GM21390 (cell line): ENCODE data around the gene DMD.
"Not testable (repeated sequence)": the region's sequence is repeated elsewhere in the genome, so short reads cannot be mapped to it uniquely, and the experiment has no call there.

ENCODE experiments used
- ATAC-seq: cut with Tn5 transposase; IDR thresholded peaks from one replicate; pipeline ENCODE4 v1.9.1; 2021; ENCODE audit not compliant: unreplicated experiment

Gene DMD

GRCh38 chrX:32867781-32868523, 343.4 kb downstream of the DMD start:
- no peak for ATAC-seq

GRCh38 chrX:32852203-32852602, 359.1 kb downstream of the DMD start:
- no peak for ATAC-seq

- ATAC-seq: no peak
Measured at GRCh38 chrX:32851556-32851955, 359.8 kb downstream of the DMD start.

GRCh38 chrX:32847921-32848320, 363.4 kb downstream of the DMD start:
- ATAC-seq: no peak

GRCh38 chrX:32842053-32842452, 369.3 kb downstream of the DMD start:
- ATAC-seq: no peak

- ATAC-seq: no peak
Measured at GRCh38 chrX:32839781-32840180, 371.6 kb downstream of the DMD start.

- no peak for ATAC-seq
Measured at GRCh38 chrX:32825009-32825408, 386.3 kb downstream of the DMD start.

- no peak for ATAC-seq
Measured at GRCh38 chrX:32804034-32804433, 407.3 kb downstream of the DMD start.

GRCh38 chrX:32798990-32799389, 412.4 kb downstream of the DMD start:
- no peak for ATAC-seq

- no peak for ATAC-seq
Measured at GRCh38 chrX:32788936-32789335, 422.4 kb downstream of the DMD start.

GRCh38 chrX:32780109-32780508, 431.2 kb downstream of the DMD start:
- no peak for ATAC-seq

- ATAC-seq: no peak
Measured at GRCh38 chrX:32778965-32779364, 432.4 kb downstream of the DMD start.

- ATAC-seq: no peak
Measured at GRCh38 chrX:32774966-32775365, 436.4 kb downstream of the DMD start.

- no peak for ATAC-seq
Measured at GRCh38 chrX:32749070-32749469, 462.3 kb downstream of the DMD start.

GRCh38 chrX:32745323-32745722, 466.0 kb downstream of the DMD start:
- ATAC-seq: no peak

- no peak for ATAC-seq
Measured at GRCh38 chrX:32744921-32745320, 466.4 kb downstream of the DMD start.

- ATAC-seq: no peak
Measured at GRCh38 chrX:32741910-32742309, 469.4 kb downstream of the DMD start.

GRCh38 chrX:32708542-32708941, 502.8 kb downstream of the DMD start:
- no peak for ATAC-seq

- not testable (repeated sequence) for ATAC-seq
Measured at GRCh38 chrX:32705385-32705784, 506.0 kb downstream of the DMD start.

GRCh38 chrX:32687379-32687778, 524.0 kb downstream of the DMD start:
- no peak for ATAC-seq

- ATAC-seq: no peak
Measured at GRCh38 chrX:32678487-32678886, 532.9 kb downstream of the DMD start.

GRCh38 chrX:32673193-32673592, 538.2 kb downstream of the DMD start:
- ATAC-seq: no peak

- ATAC-seq: no peak
Measured at GRCh38 chrX:32662516-32662915, 548.8 kb downstream of the DMD start.
